Inflammatory macrophage treated with lipopolysaccharide for 1 hour (primary cell): ENCODE results near the gene CFAP54.

Experiments used
- DNase-seq, 2 donors: peaks; one replicate each; pipeline ENCODE4 v3.0.0-alpha.2; 2020 to 2022

CFAP54 gene

DNA sequence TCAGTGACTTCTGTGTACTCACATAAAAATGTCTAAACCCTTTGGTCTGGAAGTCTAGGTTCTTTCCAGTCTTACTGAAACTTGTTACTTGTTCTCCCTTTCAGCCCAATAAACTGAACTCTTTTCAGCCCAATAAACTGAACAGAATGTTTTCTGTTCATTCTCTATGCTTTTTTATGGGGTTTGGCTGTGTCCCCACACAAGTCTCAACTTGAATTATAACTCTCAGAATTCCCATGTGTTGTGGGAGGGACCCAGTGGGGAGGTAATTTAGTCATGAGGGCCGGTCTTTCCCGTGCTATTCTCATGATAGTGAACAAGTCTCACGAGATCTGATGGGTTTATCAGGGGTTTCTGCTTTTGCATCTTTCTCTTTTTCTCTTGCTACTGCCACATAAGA lies 402.7 kb downstream of the CFAP54 start:
- DNase-seq = no peak

DNA sequence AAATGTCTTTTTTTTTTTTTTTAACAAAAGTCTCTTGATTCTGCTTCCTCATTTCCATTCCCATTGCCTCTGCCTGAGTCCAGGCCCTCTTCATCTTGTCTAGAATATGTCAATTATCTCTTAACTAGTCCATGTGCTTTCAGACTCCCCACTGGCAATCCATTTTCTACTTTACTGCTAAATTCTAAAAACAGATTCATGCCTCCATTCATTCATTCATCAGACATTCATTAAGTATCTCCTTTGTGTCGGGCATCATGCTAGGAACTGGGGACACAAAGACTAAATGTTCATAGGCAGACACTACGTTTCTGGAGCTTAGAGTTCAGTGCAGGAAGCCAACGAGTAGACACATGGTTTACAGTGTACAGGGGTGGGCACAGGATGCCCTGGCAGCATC lies 408.0 kb downstream of the CFAP54 start:
- no peak for DNase-seq

DNA sequence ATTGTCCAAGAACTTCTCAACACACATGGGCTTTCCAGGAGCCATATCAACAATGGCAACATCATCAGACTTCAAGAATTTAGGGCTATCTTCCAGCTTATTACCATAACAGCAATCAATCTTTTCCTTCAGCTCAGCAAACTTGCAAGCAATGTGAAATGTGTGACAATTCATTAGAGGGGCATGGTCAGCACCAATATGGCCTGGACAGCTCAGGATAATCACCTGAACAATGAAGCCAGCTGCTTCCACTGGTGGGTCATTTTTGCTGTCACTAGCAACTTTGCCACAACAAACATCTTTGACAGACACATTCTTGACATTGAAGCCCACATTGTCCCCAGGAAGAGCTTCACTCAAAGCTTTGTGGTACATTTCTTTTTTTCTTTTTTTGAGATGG lies 411.8 kb downstream of the CFAP54 start:
- DNase-seq = no peak

DNA sequence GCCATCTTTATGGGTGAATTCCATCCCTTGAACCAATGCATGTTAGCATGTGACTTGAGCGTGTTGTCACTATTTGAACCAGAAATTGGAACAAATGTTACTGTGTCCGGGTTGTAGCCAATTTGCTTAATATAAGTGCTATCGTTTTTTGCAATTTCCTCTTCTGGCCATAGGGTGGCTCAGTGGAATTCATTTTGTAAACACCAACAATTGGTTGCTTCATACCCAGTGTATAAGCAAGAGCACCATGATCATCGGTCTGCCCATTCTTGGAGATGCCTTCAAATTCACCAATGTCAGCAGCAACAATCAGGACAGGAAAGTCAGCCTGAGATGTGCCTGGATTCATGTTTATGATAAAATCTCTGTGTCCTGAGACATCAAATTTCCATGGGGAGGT lies 412.7 kb downstream of the CFAP54 start:
- peak in 1 of 2 donors; percentile 22 for DNase-seq

DNA sequence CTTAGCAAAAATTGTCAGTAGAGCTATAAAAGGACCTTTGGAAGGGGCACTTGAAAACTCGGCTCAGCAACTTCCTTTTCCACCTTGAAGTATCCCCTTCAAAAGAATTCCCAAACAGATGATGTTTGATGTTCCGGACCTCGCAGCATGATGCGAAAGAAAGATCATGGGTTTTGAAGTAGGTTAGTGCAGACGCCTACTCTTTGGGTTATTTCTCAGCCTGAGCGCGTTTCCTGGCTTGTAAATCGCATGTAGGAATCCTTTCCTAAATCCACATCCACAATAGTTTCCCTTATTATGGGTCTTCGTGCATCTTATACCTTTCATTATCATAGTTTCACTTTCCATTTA lies 417.1 kb downstream of the CFAP54 start:
- DNase-seq = no peak

DNA sequence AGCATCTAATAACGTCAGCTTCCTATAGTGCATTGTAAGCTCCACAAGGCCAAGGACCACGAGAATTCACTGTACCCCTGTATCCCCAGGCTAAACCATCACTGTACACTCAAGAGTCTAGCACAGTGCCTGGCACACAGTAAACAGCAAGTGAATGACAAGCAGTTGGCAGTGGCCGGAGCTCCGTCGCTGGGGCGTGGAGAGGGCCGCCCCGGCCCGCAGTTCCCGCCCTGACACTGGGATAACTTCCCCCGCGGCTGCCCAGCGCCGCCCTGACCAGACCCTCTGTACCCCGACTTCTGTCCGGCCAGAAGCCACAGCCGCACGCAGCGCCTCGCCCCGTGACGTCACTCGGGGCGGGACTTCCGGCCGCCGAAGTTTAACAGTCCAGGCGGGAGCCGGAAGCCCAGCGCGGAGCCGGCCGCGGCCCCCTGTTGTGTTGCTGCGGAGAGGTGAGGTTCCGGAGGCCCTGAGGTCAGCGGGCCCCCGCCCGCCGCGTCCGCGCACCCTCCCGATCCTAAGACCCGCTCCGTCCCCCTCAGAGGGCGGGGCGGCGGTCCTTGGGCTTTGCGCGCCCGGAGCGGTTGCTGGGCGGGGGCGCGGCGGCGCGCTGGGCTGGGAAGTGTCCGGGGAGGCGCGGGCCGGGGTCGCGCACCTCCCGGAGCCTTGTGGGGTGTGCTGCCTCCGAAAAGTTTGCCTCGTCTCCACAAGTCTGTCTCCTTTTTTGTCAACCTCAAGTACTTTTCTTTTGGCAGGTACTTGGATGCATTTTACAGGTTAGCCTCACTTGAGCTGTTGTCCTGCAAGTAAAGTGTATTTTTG lies 417.7 kb downstream of the CFAP54 start, which contains the start of gene NEDD1:
TSS of gene NEDD1 (plus strand) at position 409 of the 822 bp plus-strand sequence. CDS start 2,503 bp downstream, outside the sequence.
- DNase-seq = peak; percentile 66 to 84

DNA sequence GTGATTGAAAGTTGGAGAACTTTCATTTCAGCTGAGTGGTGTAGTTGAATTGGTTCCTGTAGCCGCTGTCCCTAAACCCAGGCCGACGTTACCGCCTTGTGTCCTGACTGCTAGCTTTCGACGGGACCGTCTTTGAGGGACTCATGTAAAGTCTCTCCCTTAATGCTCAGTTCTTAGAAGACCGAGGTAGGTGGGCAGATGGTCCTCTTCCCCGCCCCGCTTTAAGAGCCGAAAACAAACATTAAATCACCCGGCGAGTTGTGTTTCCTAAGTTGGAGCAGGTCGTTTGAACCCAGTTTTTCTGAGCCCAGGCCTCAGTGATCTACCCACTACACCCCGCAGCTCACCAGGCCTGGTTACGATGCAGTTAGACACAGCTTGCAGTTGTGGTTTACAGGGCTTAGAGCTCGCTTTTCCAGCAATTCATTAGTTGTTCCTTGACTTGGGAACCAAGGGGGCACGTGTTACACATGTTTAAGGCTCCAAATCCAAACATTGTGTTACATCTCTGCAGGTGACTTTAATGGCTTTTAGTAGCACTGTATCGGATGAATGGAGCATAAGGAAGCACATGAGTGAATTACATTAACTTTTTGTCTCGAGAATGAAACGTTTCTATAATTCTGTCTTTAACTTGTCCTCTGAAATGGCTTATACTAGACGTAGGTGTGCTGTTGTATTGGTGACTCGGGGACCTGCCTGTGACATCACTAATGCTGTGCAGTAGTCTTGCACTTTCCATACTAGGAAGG lies 418.5 kb downstream of the CFAP54 start:
- peak in 1 of 2 donors; percentile 35 for DNase-seq

DNA sequence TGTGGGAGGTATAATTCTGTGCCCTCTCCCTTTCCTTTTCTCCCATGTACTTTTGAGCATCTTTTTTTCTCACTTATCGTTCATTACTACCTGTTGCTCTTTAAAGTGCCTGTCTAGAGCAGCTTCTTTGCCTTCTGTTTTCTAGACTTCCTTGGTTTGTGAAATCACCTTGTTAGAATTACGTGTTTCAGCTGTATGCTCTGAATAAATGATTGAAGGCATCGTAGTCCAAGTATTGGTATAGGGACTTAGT lies 419.0 kb downstream of the CFAP54 start:
- DNase-seq = no peak

DNA sequence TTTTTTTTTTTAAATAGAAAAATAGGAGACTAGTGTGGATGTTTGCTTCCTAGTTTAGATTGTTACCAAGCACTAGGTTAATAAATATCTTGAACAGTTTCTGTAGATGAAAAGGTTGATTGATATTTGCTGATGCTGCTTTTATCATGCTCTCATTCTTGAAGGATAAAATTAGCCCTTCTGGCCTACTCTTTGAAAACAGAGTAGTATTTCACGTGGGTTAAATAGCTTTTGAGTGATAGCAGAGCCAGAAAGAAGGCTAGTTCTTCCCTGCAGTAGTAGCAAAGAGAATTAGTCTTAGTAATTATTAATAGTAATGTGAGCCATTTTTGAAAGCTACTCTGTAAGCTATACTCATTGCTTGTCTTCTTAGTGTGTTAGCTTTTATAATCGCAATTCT lies 422.9 kb downstream of the CFAP54 start:
- no peak for DNase-seq

DNA sequence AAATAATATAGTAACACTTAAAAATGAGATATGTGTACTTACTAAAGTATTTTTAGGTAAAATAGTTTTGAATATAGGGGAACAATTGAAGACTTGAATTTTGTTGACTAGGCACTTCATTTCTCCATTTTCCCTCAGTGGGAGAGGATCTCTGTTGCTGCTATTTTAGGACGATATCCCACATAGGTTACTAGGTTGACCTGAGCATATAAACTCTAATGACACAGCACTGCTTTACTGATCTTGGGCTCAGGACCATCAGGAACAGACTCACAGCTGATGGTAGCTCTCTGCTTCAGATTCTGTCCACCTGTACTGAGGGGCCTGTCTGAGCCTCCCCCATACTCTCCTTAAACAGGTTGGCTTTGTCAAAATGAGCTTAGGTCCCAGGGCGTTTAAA lies 423.6 kb downstream of the CFAP54 start:
- no peak for DNase-seq

DNA sequence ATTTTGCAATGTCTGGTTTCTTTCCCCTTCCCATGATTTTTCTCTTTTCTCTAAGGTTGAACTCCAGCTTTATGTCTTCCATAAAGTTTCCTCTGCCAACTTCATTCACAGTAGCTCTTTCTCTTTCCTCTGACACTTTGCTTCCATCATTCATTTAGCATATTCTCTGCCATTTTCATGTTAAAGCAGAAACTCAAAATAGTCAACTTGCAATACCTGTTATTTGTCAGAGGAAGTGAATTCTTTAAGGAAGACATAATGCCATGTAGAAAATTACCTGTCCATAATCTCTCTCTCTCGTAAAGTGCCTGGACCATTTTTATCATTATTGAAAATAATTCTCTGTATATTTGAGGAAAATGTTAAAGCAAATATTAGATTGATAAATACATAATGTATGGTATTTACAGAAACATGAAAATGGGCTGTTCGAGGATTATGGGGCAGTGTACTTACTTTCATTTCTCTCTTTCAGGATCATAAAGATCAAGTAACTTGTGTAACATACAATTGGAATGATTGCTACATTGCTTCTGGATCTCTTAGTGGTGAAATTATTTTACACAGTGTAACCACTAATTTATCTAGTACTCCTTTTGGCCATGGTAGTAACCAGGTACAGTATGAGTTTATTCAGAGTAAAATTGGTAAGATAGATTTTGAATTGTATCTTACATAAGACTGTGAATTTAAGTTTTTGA lies 430.3 kb downstream of the CFAP54 start:
- DNase-seq = peak in 1 of 2 donors; percentile 6
